ENCODE measurements around the gene PSMB1.

Gene PSMB1

DNA sequence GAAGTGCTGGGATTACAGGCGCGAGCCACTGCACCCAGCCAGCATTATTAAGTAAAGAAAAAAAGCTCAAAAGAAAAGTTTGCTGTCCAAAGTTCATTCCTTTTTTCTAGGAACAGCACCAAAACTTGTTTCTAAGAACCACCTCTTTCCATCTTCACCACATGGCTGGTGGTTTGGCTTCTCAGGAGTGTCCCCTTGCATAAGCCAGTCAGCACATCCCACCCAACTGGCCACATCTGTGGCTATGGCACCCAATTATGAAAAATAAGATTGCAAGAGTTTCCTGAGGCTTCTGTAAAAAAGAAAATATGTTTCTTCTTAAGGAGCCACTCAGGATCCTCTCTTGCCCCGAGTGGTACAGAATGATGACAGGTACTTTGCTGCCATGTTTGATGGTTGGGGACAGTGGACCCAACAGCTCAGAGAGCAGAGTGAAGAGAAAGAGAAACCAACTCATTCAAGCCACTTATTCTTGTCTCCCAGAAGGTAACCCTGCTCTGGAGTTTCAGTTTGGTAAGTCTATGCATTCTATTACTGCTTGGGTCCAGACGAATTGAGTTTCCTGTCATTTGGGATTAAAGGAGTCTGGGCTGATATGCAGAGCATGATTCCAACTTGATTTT is 65.3 kb downstream of the PSMB1 start:
- H3K27ac ChIP-seq (ENCODE audit: low read depth, low read length) = no peak overlapping the region

DNA sequence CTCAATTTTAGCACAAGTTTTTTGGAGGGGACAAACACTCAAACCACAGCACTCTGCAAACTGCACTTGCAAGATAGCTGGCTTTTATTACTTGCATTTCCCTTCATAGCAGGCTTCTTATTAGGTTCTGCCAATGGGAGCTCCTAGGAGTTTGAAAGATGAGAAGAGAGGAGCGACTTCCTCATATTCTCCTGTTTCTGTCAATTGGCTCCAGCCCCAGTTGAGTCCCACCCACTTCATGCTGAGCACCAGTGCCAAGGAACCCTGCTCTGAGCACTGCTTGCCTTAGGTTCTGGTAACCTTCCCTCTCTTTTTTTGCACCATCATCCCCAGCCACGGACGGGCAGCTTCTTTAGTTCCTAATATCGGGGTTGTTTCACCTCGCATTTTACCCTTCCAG is 67.9 kb downstream of the PSMB1 start:
- Histone ChIP-seq H3K4me3 (ENCODE audit: low read length) (no peak overlapping the region), H3K27ac (ENCODE audit: low read depth, low read length) (no peak overlapping the region), H3K36me3 (ENCODE audit: control insufficient read depth, insufficient read depth, low read length) (no peaks in the 10 kb centered on the region), H3K27me3 (ENCODE audit: control insufficient read depth, insufficient read depth, low read length) (no peaks in the 10 kb centered on the region), H3K4me1 (ENCODE audit: control insufficient read depth, insufficient read depth, low read length) (no peaks in the 10 kb centered on the region), H3K9ac (ENCODE audit: low read length) (no peak overlapping the region)

More for the DNA sequence above, 65.3 kb downstream of the PSMB1 start:
- no peak overlapping the region for H3K4me3 ChIP-seq (ENCODE audit: low read length)
- no peak overlapping the region for H3K9ac ChIP-seq (ENCODE audit: low read length)
- no peaks in the 10 kb centered on the region for H3K36me3 ChIP-seq (ENCODE audit: control insufficient read depth, insufficient read depth, low read length)
- no peaks in the 10 kb centered on the region for H3K27me3 ChIP-seq (ENCODE audit: control insufficient read depth, insufficient read depth, low read length)
- H3K4me1 ChIP-seq (ENCODE audit: control insufficient read depth, insufficient read depth, low read length) = no peaks in the 10 kb centered on the region

Data from rectal smooth muscle tissue (tissue), 1 donor.